GM19238 (cell line): Measurements from ENCODE around the gene SLC3A2.
"Not testable (repeated sequence)": the region's sequence is repeated elsewhere in the genome, so short reads cannot be mapped to it uniquely, and the experiment has no call there.

Experiments
- DNase-seq: peaks from one replicate; pipeline ENCODE4 v3.0.0; 2011; ENCODE audit warnings: low spot score; ENCODE audit not compliant: insufficient read length

The SLC3A2 gene

GRCh38 chr11:62926680-62927455, 46.2 kb downstream of the SLC3A2 start:
- no peak for DNase-seq

- no peak for DNase-seq
Observed at GRCh38 chr11:62928011-62928410, 47.3 kb downstream of the SLC3A2 start.

GRCh38 chr11:62930157-62930556, 49.5 kb downstream of the SLC3A2 start:
- DNase-seq, result no peak

- DNase-seq, result no peak
Observed at GRCh38 chr11:62930666-62931065, 50.0 kb downstream of the SLC3A2 start.

DNA sequence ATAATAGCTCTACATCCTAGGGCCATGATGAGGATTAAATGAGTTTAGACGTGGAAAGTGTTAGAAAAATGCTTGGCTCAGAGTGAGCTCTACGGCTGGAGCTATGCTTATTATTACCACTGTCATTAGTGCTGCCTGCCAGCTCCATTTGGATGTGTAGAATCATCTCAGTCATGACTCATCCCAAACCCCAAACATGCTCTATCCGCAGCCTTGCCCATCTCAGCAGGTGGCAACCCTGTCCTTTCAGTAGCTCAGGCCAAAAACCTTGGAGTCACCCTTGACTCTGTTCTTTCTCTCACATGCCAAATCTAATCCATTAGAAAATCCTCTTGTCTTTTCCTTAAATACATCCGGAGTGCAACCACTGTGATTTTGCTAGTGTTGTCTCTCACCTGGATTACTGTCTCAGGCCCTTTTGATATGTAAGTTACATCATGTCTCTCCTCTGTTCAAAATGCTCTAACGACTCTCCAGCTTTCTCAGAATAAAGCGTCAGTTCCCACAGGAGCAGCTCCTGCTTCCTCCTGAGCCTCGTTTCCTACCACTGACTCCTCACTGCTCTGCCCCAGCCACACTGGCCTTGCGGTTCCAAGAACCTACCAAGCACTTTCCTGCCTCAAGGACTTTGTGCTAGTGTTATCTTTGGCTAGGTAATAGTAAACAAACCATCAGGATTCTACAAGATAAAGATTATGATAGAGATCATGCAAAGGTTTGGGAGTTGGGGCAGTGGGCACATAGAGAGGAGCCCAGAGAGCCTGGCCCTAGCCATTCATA, 51.0 kb downstream of the SLC3A2 start:
- no peak for DNase-seq

- no peak for DNase-seq
Observed at GRCh38 chr11:62933285-62933684, 52.6 kb downstream of the SLC3A2 start.

GRCh38 chr11:62933750-62934495, 53.2 kb downstream of the SLC3A2 start:
- no peak for DNase-seq

DNA sequence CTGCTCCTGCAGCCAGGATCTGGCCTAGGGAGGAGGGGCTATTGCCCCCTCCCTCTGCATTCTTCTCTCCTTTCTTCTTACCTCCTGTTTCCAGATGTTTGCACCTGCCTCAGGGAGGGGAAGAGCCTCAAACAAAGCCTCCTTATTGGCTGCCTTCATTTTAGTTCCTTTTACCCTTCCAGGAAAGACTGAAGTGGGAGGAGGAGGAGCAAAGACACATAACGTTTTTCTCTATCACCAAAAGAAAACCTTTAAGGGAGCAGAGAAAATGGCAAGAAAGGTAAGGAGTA, 53.7 kb downstream of the SLC3A2 start:
- DNase-seq, result no peak

DNA sequence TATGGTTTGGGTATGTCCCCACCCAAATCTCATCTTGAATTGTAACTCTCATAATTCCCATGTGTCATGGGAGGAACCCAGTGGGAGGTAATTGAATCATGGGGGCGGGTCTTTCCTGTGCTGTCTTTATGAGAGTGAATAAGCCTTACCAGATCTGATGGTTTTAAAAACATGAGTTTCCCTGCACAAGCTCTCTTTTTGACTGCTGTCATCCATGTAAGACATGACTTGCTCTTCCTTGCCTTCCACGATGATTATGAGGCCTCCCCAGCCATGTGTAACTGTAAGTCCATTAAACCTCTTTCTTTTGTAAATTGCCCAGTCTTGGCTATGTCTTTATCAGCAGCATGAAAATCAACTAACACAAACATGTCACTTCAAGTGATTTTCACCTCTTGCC, 56.8 kb downstream of the SLC3A2 start:
- DNase-seq, result not testable (repeated sequence)
